Keratinocyte (primary cell): ENCODE measurements around the gene WTAP. TPM values are rescaled to one million over a fixed set of nuclear protein-coding genes. Genes with fewer than 3 reads are reported as not detected.

ENCODE experiments used
- DNase-seq: peaks from one replicate; pipeline ENCODE4 v3.0.0-alpha.2; 2011; ENCODE audit warnings: low read depth, missing footprints, low spot score
- FAIRE-seq: peaks from 2 replicates; lab custom pipeline; 2011; peaks lifted over from hg19 to GRCh38; lab: Jason Lieb, UNC
- H2AFZ ChIP-seq: 2 replicates; pipeline ENCODE4 v1.6.0; 2012; ENCODE audit warnings: low read length, control low read depth, inconsistent platforms; ENCODE audit not compliant: control insufficient read depth
- H3K27ac ChIP-seq: 2 replicates; pipeline ENCODE4 v1.5.1; 2011; ENCODE audit warnings: low read length; ENCODE audit not compliant: control insufficient read depth, insufficient read depth
- H3K27me3 ChIP-seq: 3 replicates; pipeline ENCODE4 v1.6.0; 2011; ENCODE audit warnings: low read length; ENCODE audit not compliant: control insufficient read depth, insufficient read depth; ENCODE audit errors: extremely low read depth
- H3K36me3 ChIP-seq, 2 experiments: 2 replicates in 1 of 2; 3 replicates in 1 of 2; pipeline ENCODE4 v1.5.1; 2011; ENCODE audit warnings: low read length in 2 of 2, mild to moderate bottlenecking in 1 of 2; ENCODE audit not compliant: control insufficient read depth in 2 of 2, insufficient read depth in 2 of 2; ENCODE audit errors: extremely low read depth in 1 of 2
- H3K4me1 ChIP-seq: 3 replicates; pipeline ENCODE4 v1.5.1; 2011; ENCODE audit warnings: low read length; ENCODE audit not compliant: control insufficient read depth, insufficient read depth; ENCODE audit errors: extremely low read depth
- H3K4me2 ChIP-seq: 3 replicates; pipeline ENCODE4 v1.6.0; 2011; ENCODE audit warnings: low read depth, low read length; ENCODE audit not compliant: control insufficient read depth, insufficient read depth; ENCODE audit errors: extremely low read depth
- H3K4me3 ChIP-seq, 3 experiments: fragments of 200-600 bp in 1 of 3; sonication (generic) in 1 of 3; 2 replicates in 2 of 3; 3 replicates in 1 of 3; pipeline ENCODE4 v1.5.1; 2011 to 2016; ENCODE audit warnings: low read length in 3 of 3, mild to moderate bottlenecking in 3 of 3, control low read depth in 2 of 3, inconsistent platforms in 1 of 3, low read depth in 1 of 3, mixed read lengths in 1 of 3, mixed run types in 1 of 3, moderate library complexity in 1 of 3; ENCODE audit not compliant: control insufficient read depth in 2 of 3, insufficient read depth in 2 of 3; ENCODE audit errors: extremely low read depth in 1 of 3
- H3K79me2 ChIP-seq: 2 replicates; pipeline ENCODE4 v1.6.0; 2012; ENCODE audit warnings: low read length; ENCODE audit not compliant: control insufficient read depth, insufficient read depth
- H3K9ac ChIP-seq: 3 replicates; pipeline ENCODE4 v1.6.0; 2011; ENCODE audit warnings: low read length; ENCODE audit not compliant: control insufficient read depth, insufficient read depth; ENCODE audit errors: extremely low read depth
- H3K9me1 ChIP-seq: 3 replicates; pipeline ENCODE4 v1.6.0; 2011; ENCODE audit warnings: low read length; ENCODE audit not compliant: control insufficient read depth, insufficient read depth; ENCODE audit errors: extremely low read depth
- H3K9me3 ChIP-seq: 2 replicates; pipeline ENCODE4 v1.5.1; 2012; ENCODE audit warnings: low read depth, low read length; ENCODE audit not compliant: control insufficient read depth
- H4K20me1 ChIP-seq: 3 replicates; pipeline ENCODE4 v1.6.0; 2011; ENCODE audit warnings: low read length; ENCODE audit not compliant: control insufficient read depth, insufficient read depth; ENCODE audit errors: extremely low read depth
- CTCF ChIP-seq, 3 experiments: IDR thresholded peaks in 1 of 3; conservative IDR thresholded peaks in 1 of 3; optimal IDR thresholded peaks in 1 of 3; 2 replicates in 2 of 3; 3 replicates in 1 of 3; pipeline versions ENCODE3 to v1.5.1; 2011; ENCODE audit warnings: low read length in 3 of 3, mild to moderate bottlenecking in 3 of 3, moderate library complexity in 2 of 3, control low read depth in 1 of 3, inconsistent platforms in 1 of 3; ENCODE audit not compliant: insufficient read depth in 2 of 3; ENCODE audit errors: extremely low read depth in 1 of 3
- EZH2 ChIP-seq: IDR thresholded peaks from one replicate; pipeline ENCODE4 v1.6.1; 2012; ENCODE audit warnings: inconsistent platforms, mild to moderate bottlenecking, low read length, moderate library complexity
- dilution Hi-C: fragments of 300-500 bp; cut with MboI; formaldehyde crosslinking; loops from one replicate; pipeline ENCODE4 v1.7.0; 2020; ENCODE audit warnings: low sequenced_read_pairs; ENCODE audit not compliant: extremely low pct_ligation_motif_present
- polyA plus RNA-seq, 5 experiments: library from polyadenylated mRNA; depleted of rRNA in 3 of 5; stranded (reverse) in 3 of 5; stranded (forward) in 1 of 5; unstranded in 1 of 5; fragments of >200 nt; gene quantifications; 1 replicate in 1 of 5; 2 replicates in 3 of 5; 3 replicates in 1 of 5; pipeline versions ENCODE4 v1.2.1 to v1.2.3, GENCODE V29; 2011 to 2012; ENCODE audit warnings: missing spikeins in 2 of 5, low read depth in 1 of 5, low replicate concordance in 1 of 5

The WTAP gene
- polyA plus RNA-seq, 1 donor (not counting 4 experiments of a cell fraction or from before 2014, with no cell fraction given), result 40.2 TPM

GRCh38 chr6:159753081-159753872 is 26.0 kb downstream of the WTAP start:
- TF ChIP-seq CTCF (optimal IDR thresholded peaks at IDR 0.05 in 1 of 3, IDR thresholded peaks at IDR 0.05 in 1 of 3, conservative IDR thresholded peaks at IDR 0.05 in 1 of 3; ENCODE audit: extremely low read depth in 1 of 3, insufficient read depth in 2 of 3, low read length in 3 of 3) (no peak), EZH2 (no peak)
- no peaks in the 10 kb centered on the region for H3K27me3 ChIP-seq
- no peaks in the 10 kb centered on the region for H3K9me3 ChIP-seq
- peaks cover 3% of the 10 kb centered on the region for H3K4me1 ChIP-seq
- H3K36me3 ChIP-seq, result peaks cover 22 to 28% of the 10 kb centered on the region in 2 experiments
- H3K9me1 ChIP-seq, result no peaks in the 10 kb centered on the region
- DNase-seq, result no peak
- H3K4me3 ChIP-seq, result no peak overlapping the region
- H3K4me2 ChIP-seq, result no peak overlapping the region
- H3K79me2 ChIP-seq, result peaks cover 9% of the 10 kb centered on the region
- H2AFZ ChIP-seq, result no peak overlapping the region
- no peak overlapping the region for H3K27ac ChIP-seq
- H4K20me1 ChIP-seq, result no peaks in the 10 kb centered on the region
- no peak overlapping the region for H3K9ac ChIP-seq
- FAIRE-seq, result no peak
- dilution Hi-C loops, result no loop called here

DNA sequence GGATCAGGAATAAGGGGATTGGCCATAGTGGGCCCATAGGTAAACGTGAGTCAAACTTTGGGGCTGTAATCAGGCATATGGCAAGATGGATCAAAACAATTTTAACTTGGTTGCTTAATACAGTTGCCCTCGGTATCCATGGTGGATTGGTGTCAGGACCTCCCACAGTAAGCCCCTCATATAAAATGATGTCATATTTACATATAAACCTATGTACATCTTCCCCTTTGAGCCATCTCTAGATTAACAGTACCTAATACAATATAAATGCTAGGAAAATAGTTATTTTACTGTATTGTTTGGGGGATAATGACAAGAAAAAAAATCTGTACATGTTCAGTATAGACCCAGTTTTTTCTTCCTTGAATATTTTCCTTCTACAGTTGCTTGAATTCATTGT is 27.1 kb downstream of the WTAP start:
- TF ChIP-seq CTCF (optimal IDR thresholded peaks at IDR 0.05 in 1 of 3, IDR thresholded peaks at IDR 0.05 in 1 of 3, conservative IDR thresholded peaks at IDR 0.05 in 1 of 3; ENCODE audit: extremely low read depth in 1 of 3, insufficient read depth in 2 of 3, low read length in 3 of 3) (no peak), EZH2 (no peak)
- DNase-seq, result no peak

More for the DNA sequence above, 27.1 kb downstream of the WTAP start:
- Histone ChIP-seq H4K20me1 (no peaks in the 10 kb centered on the region), H3K9ac (no peak overlapping the region), H3K4me3 (no peak overlapping the region), H3K9me1 (no peaks in the 10 kb centered on the region), H2AFZ (no peak overlapping the region), H3K36me3 (peaks cover 22 to 34% of the 10 kb centered on the region in 2 experiments), H3K9me3 (no peaks in the 10 kb centered on the region), H3K79me2 (peaks cover 7% of the 10 kb centered on the region), H3K4me1 (peaks cover 9% of the 10 kb centered on the region), H3K27me3 (no peaks in the 10 kb centered on the region), H3K4me2 (no peak overlapping the region), H3K27ac (no peak overlapping the region)
- dilution Hi-C loops, result no loop called here
- FAIRE-seq, result no peak
